Suppressor macrophage (primary cell): Measurements from ENCODE around the gene IGFBPL1.
"Not testable (repeated sequence)": the region's sequence is repeated elsewhere in the genome, so short reads cannot be mapped to it uniquely, and the experiment has no call there.

Source experiments
- DNase-seq, 4 experiments: peaks; one replicate each; pipeline ENCODE4 v3.0.0-alpha.2; 2020 to 2022

IGFBPL1 gene

GRCh38 chr9:38395653-38396370 lies 28.4 kb downstream of the IGFBPL1 start:
- DNase-seq: no peak

GRCh38 chr9:38394416-38394815 lies 29.8 kb downstream of the IGFBPL1 start:
- DNase-seq: no peak

GRCh38 chr9:38393128-38393796 lies 31.0 kb downstream of the IGFBPL1 start:
- DNase-seq: peak in 1 of 4 experiments; percentile 5

GRCh38 chr9:38392235-38393127 lies 31.8 kb downstream of the IGFBPL1 start, which contains the start of gene ALDH1B1:
Gene ALDH1B1 (plus strand): TSS chr9:38392702. CDS start chr9:38395749, 3,047 bp downstream.
- peak; percentile 89 to 95 (median 92) for DNase-seq

- DNase-seq: no peak
These were observed 32.8 kb downstream of the IGFBPL1 start for GRCh38 chr9:38391278-38392118.

GRCh38 chr9:38390851-38391250 lies 33.4 kb downstream of the IGFBPL1 start:
- DNase-seq: no peak

GRCh38 chr9:38390442-38390841 lies 33.8 kb downstream of the IGFBPL1 start:
- DNase-seq: no peak

GRCh38 chr9:38389313-38389712 lies 34.9 kb downstream of the IGFBPL1 start:
- no peak for DNase-seq

- DNase-seq: no peak
These were observed 35.7 kb downstream of the IGFBPL1 start for GRCh38 chr9:38388283-38389223.

GRCh38 chr9:38387751-38388150 lies 36.5 kb downstream of the IGFBPL1 start:
- DNase-seq: no peak

GRCh38 chr9:38387066-38387465 lies 37.2 kb downstream of the IGFBPL1 start:
- DNase-seq: no peak

GRCh38 chr9:38386319-38386895 lies 37.8 kb downstream of the IGFBPL1 start:
- no peak for DNase-seq

GRCh38 chr9:38385896-38386295 lies 38.4 kb downstream of the IGFBPL1 start:
- no peak for DNase-seq

GRCh38 chr9:38384990-38385848 lies 39.0 kb downstream of the IGFBPL1 start:
- DNase-seq: no peak

- no peak for DNase-seq
These were observed 42.1 kb downstream of the IGFBPL1 start for GRCh38 chr9:38382141-38382540.

- no peak for DNase-seq
These were observed 43.3 kb downstream of the IGFBPL1 start for GRCh38 chr9:38380872-38381534.

GRCh38 chr9:38380230-38380871 lies 43.9 kb downstream of the IGFBPL1 start:
- DNase-seq: no peak

- DNase-seq: not testable (repeated sequence)
These were observed 46.7 kb downstream of the IGFBPL1 start for GRCh38 chr9:38377336-38378083.
